Ovary (tissue), 3 donors: Measurements from ENCODE around the gene PHKA2.

Experiments used
- POLR2A ChIP-seq: fragments of 450-650 bp; IDR thresholded peaks from one replicate; pipeline ENCODE4 v1.6.1; 2017; ENCODE audit warnings: antibody characterized with exemption, mild to moderate bottlenecking, moderate library complexity
- TF ChIP-seq, protein P1 (sequence below), 3 donors: fragments of 450-650 bp in 2 of 3; fragments of 200-600 bp in 1 of 3; IDR thresholded peaks; one replicate each; pipeline versions ENCODE4 v1.5.1 to v1.8.0; 2016 to 2022; ENCODE audit warnings: antibody characterized with exemption in 3 of 3, mild to moderate bottlenecking in 1 of 3
- donor health status: DM: no; HTN: no; CAD: no.

DNA sequence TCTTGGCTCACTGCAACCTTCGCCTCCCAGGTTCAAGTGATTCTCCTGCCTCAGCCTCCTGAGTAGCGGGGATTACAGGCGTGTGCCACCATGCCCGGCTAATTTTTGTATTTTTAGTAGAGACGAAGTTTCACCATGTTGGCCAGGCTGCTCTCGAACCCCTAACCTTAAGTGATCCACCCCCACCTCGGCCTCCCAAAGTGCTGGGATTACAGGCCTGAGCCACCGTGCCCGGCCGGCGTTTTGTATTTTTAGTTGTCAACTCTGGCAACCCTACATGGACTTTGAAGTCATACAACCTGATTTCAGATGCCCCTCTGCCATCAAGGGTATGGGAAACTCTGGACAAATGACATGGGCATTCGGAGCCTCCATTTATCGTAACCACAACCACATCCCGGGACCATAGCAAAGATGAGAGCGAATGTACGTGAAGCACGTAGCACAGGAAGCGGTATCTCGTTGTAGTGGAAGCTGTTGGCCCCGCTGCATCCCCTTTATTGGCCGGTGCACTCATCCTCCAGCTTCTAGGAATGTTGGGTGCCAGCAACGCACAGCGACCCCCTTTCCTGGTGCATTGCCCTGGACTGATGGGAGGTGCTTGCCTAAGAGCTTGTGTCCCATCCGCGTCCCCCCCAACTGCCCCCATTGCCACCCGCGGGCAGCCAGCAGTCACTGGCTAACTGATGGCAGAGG is 109.2 kb downstream of the PHKA2 start:
- TF ChIP-seq POLR2A = no peak
- TF ChIP-seq, protein P1, sequence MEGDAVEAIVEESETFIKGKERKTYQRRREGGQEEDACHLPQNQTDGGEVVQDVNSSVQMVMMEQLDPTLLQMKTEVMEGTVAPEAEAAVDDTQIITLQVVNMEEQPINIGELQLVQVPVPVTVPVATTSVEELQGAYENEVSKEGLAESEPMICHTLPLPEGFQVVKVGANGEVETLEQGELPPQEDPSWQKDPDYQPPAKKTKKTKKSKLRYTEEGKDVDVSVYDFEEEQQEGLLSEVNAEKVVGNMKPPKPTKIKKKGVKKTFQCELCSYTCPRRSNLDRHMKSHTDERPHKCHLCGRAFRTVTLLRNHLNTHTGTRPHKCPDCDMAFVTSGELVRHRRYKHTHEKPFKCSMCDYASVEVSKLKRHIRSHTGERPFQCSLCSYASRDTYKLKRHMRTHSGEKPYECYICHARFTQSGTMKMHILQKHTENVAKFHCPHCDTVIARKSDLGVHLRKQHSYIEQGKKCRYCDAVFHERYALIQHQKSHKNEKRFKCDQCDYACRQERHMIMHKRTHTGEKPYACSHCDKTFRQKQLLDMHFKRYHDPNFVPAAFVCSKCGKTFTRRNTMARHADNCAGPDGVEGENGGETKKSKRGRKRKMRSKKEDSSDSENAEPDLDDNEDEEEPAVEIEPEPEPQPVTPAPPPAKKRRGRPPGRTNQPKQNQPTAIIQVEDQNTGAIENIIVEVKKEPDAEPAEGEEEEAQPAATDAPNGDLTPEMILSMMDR (IDR thresholded peaks at IDR 0.05) = no peak
